Stimulated activated CD8-positive, alpha-beta memory T cell treated with anti-CD3 and anti-CD28 coated beads, Interleukin-7, amount 100 ng/mL, for 48 hours (primary cell): Measurements from ENCODE around the gene PKN3.

Experiments
- DNase-seq, 2 donors: peaks; one replicate each; pipeline ENCODE4 v3.0.0-alpha.2; 2020; ENCODE audit warnings: low read depth in 1 of 2; ENCODE audit errors: extremely low read depth in 1 of 2

PKN3 gene

GRCh38 chr9:128715436-128715750 is 13.1 kb downstream of the PKN3 start:
- no peak for DNase-seq

GRCh38 chr9:128716581-128717254 is 14.4 kb downstream of the PKN3 start:
- no peak for DNase-seq

DNA sequence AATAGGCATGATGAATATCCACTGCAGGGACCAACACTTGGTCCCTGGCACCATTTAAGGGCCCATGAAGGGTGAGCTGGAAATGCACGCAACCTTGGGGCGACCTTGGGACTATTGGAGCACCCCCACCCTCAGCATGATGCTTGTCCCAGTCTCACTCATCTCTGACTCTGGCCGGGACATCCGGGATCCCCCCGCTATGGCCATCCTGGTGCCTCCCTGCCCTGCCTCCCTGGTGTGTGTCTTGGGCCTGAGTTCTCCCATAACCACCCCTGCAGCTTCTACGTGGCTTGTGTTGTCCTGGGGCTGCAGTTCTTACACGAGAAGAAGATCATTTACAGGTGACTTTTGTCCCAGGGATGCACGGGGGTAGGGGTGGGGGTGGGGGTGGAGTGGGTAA is 15.7 kb downstream of the PKN3 start:
- no peak for DNase-seq

- no peak for DNase-seq
Measured at GRCh38 chr9:128718475-128718874, 16.2 kb downstream of the PKN3 start.

DNA sequence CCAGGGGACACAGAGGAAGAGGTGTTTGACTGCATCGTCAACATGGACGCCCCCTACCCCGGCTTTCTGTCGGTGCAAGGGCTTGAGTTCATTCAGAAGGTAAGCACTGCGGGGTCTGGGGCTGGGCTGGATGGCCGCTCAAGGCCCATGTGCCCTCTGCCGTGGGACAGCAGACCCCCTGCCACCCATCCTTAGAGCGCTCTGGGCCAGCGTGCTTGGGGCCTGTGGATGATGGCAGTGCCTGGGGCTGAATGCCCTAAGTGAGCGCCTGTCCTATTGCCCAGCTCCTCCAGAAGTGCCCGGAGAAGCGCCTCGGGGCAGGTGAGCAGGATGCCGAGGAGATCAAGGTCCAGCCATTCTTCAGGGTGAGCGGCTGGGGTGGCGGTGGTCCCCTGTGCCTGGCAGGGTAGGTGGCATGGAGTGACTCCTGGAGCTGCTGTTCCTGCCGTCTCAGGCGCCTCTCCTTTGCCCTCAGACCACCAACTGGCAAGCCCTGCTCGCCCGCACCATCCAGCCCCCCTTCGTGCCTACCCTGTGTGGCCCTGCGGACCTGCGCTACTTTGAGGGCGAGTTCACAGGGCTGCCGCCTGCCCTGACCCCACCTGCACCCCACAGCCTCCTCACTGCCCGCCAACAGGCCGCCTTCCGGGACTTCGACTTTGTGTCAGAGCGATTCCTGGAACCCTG is 17.8 kb downstream of the PKN3 start:
- DNase-seq: no peak

DNA sequence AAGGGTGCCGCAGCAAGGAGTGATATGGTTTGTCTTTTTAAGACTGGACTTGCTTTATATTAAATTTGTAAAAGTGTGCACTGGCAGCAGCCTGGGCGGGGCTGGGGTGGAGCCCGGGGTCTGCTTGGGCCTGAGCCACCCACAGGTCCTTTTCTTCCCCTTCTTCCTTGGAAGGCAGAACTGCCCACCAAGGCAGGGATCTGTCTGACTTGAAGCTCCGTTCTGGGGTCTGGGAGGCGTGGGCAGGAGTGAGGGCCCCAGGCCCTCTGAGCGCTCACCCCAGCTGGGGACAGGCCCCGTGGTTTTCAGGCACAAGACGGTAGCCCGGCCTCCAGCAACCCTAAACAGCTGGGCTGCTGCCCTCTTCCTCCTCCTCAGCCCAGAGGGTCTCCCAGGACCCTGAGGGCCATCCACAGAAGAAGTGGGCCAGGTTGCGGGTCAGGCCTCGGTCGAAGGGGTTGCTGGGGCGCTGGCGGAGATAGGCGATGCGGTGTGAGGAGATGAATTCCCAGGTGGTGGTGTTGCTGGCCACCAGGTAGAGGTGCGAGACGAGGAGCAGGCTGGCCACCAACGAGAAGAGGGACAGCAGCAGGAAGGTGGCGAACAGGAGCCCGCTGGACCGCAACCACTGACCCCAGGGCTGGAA is 18.7 kb downstream of the PKN3 start:
- DNase-seq: no peak

- no peak for DNase-seq
Measured at GRCh38 chr9:128721487-128722010, 19.2 kb downstream of the PKN3 start.

DNA sequence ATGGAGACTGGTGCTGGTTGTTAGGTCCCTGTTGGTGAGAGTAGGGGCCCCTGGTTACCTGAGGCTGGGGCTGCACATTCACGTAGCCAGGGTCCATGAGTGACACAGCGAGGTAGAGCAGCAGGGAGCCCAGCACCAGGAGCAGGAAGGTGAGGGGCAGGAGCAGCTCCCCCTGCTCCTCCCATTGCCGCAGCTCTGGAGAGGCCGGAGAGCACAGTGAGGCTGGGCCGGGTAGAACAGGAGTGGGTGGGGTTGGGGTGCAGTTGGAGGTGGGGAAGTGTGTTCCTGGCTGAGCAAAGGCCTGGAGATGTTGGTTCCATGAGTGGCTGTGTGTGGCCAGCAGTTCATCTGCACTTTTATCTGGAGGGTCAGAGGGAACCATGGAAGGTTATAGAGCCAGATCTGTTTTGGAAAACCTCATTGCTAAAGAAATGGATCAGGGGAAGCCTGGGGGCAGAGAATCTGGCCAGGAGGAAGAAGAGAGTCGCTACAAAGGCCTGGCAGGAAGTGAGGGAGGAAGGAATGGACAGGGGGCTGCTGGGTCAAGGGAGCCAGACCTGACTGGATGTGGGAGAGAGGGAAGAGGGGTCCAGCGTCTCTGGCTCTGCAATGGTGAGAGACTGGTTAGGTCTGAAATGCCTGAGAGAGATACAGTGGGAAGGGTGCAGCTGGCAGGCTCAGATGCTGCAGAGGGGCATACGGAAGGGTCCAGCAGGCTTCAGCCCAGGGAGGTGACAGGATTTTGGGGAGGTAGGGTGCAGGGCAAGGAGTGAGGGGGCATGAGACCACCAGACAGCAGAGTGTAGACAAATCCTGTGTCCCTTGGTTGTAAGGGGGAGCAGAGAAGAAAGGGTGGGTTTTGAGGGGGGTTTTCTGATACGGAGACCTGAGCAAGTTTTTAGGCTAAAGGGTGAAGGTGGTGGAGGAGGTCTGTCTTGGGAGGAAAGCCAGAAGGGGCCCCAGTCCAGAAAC is 20.4 kb downstream of the PKN3 start:
- no peak for DNase-seq

DNA sequence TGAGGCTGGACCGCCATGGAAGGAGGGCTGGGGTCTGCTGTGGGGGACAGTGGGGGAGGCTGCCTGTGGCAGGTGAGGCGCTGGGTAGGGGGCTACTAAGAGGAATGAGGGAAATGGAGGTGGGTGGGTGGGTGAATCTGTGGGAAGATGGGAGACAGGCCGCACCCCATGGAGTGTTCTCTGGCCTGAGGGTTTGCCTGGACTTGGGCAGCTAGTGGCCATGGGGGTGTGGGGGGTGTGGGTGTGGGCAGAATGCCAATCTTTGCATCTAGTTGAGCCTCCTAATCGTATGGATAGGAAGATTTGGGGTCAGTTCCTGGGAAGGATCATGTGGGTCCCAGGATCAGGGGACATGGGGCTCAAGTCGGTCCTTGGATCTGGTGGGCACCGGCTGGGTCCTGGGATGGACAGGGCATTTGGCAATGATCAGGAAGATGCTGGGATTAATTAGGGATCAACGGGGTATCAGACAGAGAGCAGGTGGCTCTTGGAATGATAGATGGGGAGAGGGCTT is 21.1 kb downstream of the PKN3 start:
- no peak for DNase-seq

DNA sequence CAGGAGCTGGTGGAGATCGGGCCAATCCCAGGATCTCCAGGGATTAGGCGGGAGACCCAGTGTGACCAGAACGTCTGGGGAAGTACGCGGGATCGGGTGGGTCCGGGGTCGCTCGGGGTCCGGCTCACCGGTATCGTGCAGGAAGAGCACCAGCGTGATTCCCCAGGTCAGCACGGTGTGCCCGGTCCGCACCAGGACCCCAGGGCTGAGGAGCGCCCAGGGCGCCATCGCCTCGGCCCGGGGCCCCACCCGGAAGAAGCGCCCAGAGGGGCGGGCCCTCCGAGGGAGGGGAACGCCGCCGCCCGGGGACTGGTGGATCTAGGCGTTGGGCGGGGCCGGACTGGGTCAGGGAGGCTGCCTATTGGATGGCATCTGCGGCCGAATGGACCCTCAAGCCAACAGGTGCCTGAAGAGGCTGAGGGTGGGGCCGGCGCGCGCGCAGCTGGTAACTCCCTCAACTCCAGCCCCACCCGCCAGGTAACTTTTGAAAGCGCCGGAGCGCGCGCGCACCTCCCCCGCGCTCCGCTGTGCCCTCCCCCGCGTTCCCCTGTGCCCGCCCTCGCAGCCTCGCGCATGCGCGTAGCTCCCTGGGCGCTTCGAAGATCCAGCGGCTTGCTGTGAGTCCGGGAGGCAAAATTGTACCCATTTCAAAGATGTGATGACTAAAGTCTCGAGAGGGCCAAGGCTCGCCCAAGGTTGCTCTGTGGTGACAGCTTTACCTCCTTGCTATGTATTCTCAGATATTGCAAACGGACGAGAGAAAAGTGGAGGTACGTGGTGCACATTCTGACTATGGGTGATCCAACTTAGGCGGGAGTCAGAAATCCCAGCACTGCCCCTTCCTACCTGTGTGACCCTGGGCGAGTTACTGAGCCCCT is 21.8 kb downstream of the PKN3 start, which contains the start of gene ZDHHC12:
Gene ZDHHC12 (minus strand): TSS at position 262 of the 878 bp plus-strand sequence. CDS start 34 bp downstream, at position 228.
- peak; percentile 99 to 100 for DNase-seq

GRCh38 chr9:128724744-128725211 is 22.5 kb downstream of the PKN3 start:
- DNase-seq: peak in 1 of 2 donors; percentile 39

- no peak for DNase-seq
Measured at GRCh38 chr9:128727640-128728248, 25.4 kb downstream of the PKN3 start.

DNA sequence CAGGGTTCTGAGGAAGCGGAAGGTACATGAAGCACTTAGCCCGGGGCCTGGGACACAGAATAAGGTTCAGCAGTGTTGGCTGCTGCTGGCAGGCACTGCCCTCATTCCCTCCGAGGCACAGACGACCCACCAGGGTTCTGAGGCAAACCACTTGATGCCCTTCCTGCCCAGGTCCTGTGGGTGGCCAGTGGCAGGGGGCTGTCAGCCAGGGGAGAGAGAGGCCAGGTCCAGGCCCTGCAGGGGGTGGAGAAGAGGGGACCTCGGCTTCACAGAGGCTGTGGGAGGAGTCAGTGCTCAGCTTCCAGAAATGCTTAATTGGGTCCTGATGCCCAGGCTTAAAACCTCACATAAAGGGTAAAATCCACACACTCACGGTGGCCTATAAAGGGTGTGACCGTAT is 26.0 kb downstream of the PKN3 start:
- no peak for DNase-seq

- DNase-seq: no peak
Measured at GRCh38 chr9:128729302-128729701, 27.0 kb downstream of the PKN3 start.

GRCh38 chr9:128729766-128730517 is 27.6 kb downstream of the PKN3 start:
- DNase-seq: no peak

- DNase-seq: no peak
Measured at GRCh38 chr9:128731093-128731492, 28.8 kb downstream of the PKN3 start.

- no peak for DNase-seq
Measured at GRCh38 chr9:128731691-128732090, 29.4 kb downstream of the PKN3 start.

DNA sequence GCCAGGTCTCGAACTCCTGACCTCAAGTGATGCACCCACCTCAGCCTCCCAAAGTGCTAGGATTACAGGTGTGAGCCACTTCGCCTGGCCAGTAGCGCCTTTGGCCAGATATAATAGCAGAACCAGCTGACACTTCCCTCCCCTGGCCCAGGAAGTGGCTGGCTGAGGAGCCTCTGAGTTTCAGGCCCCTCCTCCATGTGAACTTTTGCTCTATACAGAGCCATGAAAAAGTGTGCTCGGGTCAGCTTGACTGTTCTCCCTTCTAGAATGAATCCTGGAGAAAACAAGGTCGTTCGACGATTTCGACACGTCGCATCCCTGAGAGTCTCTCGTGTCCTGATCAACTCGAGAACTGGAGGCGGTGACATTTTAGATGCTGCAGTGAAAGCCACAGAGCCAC is 30.3 kb downstream of the PKN3 start:
- no peak for DNase-seq
